Pancreas (tissue), 10 donors: ENCODE data around the gene TPM4. TPM values are rescaled to one million over a fixed set of nuclear protein-coding genes. Genes with fewer than 3 reads are reported as not detected.
"Not testable (repeated sequence)": the region's sequence is repeated elsewhere in the genome, so short reads cannot be mapped to it uniquely, and the experiment has no call there.

ENCODE experiments used
- ATAC-seq, 4 donors: fragments of 200-7000 bp; cut with Tn5 transposase; one replicate each; pipeline versions ENCODE4 v1.8.0 to v1.9.1; 2020; ENCODE audit warnings: mild to moderate bottlenecking in 4 of 4, moderate library complexity in 4 of 4
- DNase-seq, 6 donors: peaks; one replicate each; pipeline ENCODE4 v3.0.0-alpha.2; 2020
- FAIRE-seq: peaks from 2 replicates; lab custom pipeline; 2012; peaks lifted over from hg19 to GRCh38; lab: Jason Lieb, UNC
- H3K27ac ChIP-seq, 4 donors: fragments of 200-600 bp; sonication (generic); 1 replicate in 3 of 4; 2 replicates in 1 of 4; pipeline versions ENCODE4 v1.5.0 to v1.8.0; 2020
- H3K27me3 ChIP-seq, 4 donors: fragments of 200-600 bp; one replicate each; pipeline ENCODE4 v1.8.0; 2021
- H3K36me3 ChIP-seq, 3 donors: fragments of 200-600 bp; sonication (generic) in 1 of 3; one replicate each; pipeline versions ENCODE4 v1.5.0 to v1.8.0; 2020 to 2021
- H3K4me1 ChIP-seq, 3 donors: fragments of 200-600 bp; one replicate each; pipeline ENCODE4 v1.8.0; 2021
- H3K4me3 ChIP-seq, 4 donors: fragments of 200-600 bp; sonication (generic) in 2 of 4; one replicate each; pipeline versions ENCODE4 v1.5.0 to v1.8.0; 2020 to 2021
- H3K9me3 ChIP-seq, 4 donors: fragments of 200-600 bp; one replicate each; pipeline ENCODE4 v1.8.0; 2021
- WGBS, 2 donors: extraction: QIAGEN DNeasy Blood & Tissue Kit; methylation state at CpG; one replicate each; pipeline ENCODE4 v1.1.7; 2013; 5-methylcytosine and 5-hydroxymethylcytosine counted together
- intact Hi-C, 3 donors: fragments of 100-400 bp; cut with DNase I; formaldehyde crosslinking; loops; one replicate each; pipeline versions ENCODE4 v1.11.1 to v1.14.2; 2022
- polyA plus RNA-seq, 2 donors: library from polyadenylated mRNA; stranded (reverse); fragments of 200-250 nt; gene quantifications; one replicate each; pipeline ENCODE4 v1.2.3, GENCODE V29; 2013
- total RNA-seq, 6 donors: library from RNA; stranded (reverse); fragmentation: NEBNext Ultra II Directional in 4 of 6; extraction: Animal tissue kit (Norgen Biotek cat#: 25700) in 4 of 6; gene quantifications; one replicate each; pipeline versions ENCODE4 v1.2.1 to v1.2.4, GENCODE V29; 2021 to 2023
- TF ChIP-seq, protein P1 (sequence below), 4 donors: fragments of 200-600 bp; sonication (generic) in 3 of 4; IDR thresholded peaks; one replicate each; pipeline versions ENCODE4 v1.5.0 to v1.8.0; 2021; ENCODE audit warnings: antibody characterized with exemption in 4 of 4
- donor health status: healthy with polysubstance abuse.
- donor health status: DM: no; HTN: no; CAD: no; lungs with moderate emphysema.
- donor health status: DM: no; HTN: no; CAD: no.
- donor health status: control.
- donor health status: control.
- donor health status: Bipolar disorder and iron deficiency.
- donor health status: DM: yes; HTN: yes; CAD: no.
- donor health status: DM: no; HTN: no; CAD: no.
- donor health status: DM: no; HTN: no; CAD: no.
- donor health status: DM: yes; HTN: yes; CAD: no.

TPM4 gene
- total and polyA plus RNA-seq, 8 donors = 36.8 to 161 (median 79.6) TPM

DNA sequence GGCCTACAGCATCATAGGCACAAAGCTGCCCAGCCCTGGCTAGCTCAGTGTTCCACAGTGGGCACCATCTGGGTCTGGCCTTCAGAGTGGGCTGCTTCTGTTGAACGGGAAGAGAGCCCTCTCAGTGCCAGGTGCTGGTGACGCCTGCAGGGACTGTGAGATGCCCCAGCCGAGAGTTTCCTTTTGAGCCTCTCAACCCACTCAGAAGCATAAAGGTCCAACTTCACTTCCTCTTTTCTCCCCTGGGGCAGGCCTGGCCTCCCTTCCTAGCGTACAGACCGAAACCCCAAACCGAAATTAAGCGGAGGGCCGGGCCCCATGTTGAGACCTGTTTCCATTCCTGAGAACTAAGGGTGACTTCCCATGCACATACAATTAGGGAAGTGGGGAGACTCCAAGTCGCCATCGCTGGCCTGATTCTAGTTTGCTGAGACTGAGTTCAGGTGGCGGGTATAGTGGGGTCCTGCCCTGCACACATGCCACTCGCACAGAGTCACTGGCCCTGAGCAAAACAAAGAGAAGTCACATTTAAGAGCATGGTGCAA is 42.3 kb downstream of the TPM4 start:
- ATAC-seq (peak in 3 of 4 donors; percentile 17 to 77 (median 61)), DNase-seq (peak in 2 of 6 donors; percentile 31 to 34), FAIRE-seq (no peak)
- Histone ChIP-seq H3K4me1 (peaks cover 0 to 6% (median 3%) of the 10 kb centered on the region in 3 donors), H3K36me3 (peaks cover 5 to 51% (median 18%) of the 10 kb centered on the region in 3 donors), H3K27me3 (no peaks in the 10 kb centered on the region), H3K4me3 (no peak overlapping the region), H3K9me3 (no peaks in the 10 kb centered on the region), H3K27ac (no peak overlapping the region)
- intact Hi-C loops = no loop called here
- 86 to 90% methylated on average over 12 of the region's 12 CpGs for WGBS, 2 donors
- TF ChIP-seq, protein P1, sequence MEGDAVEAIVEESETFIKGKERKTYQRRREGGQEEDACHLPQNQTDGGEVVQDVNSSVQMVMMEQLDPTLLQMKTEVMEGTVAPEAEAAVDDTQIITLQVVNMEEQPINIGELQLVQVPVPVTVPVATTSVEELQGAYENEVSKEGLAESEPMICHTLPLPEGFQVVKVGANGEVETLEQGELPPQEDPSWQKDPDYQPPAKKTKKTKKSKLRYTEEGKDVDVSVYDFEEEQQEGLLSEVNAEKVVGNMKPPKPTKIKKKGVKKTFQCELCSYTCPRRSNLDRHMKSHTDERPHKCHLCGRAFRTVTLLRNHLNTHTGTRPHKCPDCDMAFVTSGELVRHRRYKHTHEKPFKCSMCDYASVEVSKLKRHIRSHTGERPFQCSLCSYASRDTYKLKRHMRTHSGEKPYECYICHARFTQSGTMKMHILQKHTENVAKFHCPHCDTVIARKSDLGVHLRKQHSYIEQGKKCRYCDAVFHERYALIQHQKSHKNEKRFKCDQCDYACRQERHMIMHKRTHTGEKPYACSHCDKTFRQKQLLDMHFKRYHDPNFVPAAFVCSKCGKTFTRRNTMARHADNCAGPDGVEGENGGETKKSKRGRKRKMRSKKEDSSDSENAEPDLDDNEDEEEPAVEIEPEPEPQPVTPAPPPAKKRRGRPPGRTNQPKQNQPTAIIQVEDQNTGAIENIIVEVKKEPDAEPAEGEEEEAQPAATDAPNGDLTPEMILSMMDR (IDR thresholded peaks at IDR 0.05) = no peak

DNA sequence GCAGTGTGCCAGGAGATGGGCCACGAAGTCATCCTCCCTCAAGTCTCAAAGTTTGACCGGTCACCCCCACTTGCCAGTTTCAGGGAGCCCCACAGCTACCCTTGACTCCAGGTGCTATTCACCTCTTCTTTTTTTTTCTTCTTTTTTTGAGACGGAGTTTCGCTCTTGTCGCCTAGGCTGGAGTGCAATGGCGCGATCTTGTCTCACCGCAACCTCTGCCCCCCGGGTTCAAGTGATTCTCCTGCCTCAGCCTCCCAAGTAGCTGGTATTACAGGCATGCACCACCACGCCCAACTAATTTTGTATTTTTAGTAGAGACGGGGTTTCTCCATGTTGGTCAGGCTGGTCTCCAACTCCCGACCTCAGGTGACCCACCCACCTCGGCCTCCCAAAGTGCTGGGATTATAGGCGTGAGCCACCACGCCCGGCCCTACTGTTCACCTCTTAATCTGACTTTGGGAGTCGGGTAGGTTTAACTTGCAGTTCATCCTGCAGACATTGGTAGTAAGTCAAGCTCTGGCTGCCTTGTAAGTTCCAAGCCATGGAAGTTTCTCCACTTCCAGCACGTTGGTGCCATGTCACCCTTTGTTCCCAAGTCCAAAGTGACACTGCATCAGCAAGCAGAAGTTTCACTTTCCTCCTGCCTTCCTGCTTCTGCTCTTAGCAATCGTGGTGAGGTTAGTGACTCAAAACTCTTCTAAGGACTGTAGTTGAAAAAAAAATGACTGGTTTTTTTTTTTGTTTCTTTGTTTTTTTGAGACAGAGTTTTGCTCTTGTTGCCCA is 43.0 kb downstream of the TPM4 start:
- H3K36me3 ChIP-seq = peaks cover 5 to 58% (median 18%) of the 10 kb centered on the region in 3 donors
- intact Hi-C loops, H3K9me3 ChIP-seq, FAIRE-seq, H3K27me3 ChIP-seq, H3K4me3 ChIP-seq, H3K4me1 ChIP-seq, H3K27ac ChIP-seq: not testable (repeated sequence)
- ATAC-seq (peak in 2 of 4 donors; percentile 42 to 59), DNase-seq (peak in 1 of 6 donors; percentile 5)
- 88 to 89% methylated on average over 19 of the region's 19 CpGs for WGBS, 2 donors

DNA sequence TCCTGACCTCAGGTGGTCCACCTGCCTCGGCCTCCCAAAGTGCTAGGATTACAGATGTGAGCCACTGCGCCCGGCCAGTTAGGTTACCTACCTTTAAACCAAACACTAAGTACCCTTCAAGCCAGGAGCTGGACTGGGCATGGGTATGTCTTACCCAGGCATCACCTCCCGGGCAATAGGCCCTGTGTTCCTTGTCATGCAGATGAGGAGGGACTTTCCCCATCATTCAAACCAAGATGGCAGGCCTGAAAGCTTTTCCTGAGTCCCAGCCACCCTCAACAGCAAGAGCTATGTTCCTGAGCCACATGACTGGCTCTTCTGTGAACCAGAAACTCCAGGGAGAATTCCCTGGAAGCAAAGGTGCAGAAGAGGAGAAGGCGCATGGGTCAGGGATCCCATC is 44.8 kb downstream of the TPM4 start:
- Histone ChIP-seq H3K4me1 (no peaks in the 10 kb centered on the region), H3K27ac (no peak overlapping the region), H3K36me3 (peaks cover 5 to 70% (median 18%) of the 10 kb centered on the region in 3 donors), H3K4me3 (no peak overlapping the region), H3K27me3 (no peaks in the 10 kb centered on the region), H3K9me3 (no peaks in the 10 kb centered on the region)
- no peak for FAIRE-seq
- 72 to 93% methylated on average over 5 of the region's 5 CpGs for WGBS, 2 donors
- no peak for DNase-seq
- intact Hi-C loops = no loop called here
- no peak for ATAC-seq
- TF ChIP-seq, protein P1 (IDR thresholded peaks at IDR 0.05) = no peak

DNA sequence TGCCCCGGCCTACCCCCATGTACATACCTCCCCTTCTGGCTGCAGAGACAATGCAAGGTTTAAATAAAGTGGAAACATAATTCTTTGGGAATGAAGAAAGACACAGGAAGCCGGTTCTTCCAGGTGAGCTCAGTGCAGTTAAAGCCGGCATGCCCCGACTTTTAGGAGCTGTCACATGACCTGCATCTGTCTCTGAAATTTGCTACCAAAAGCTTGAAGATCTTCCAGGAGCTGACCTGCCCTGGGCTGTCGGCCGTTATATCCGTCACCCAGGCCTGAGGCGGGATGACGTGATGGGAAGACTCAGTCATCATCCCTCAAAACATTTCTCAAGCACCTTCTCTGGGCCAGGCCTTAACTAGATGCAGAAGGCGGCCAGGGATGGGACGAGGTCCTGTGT is 45.7 kb downstream of the TPM4 start:
- Histone ChIP-seq H3K4me3 (no peak overlapping the region), H3K9me3 (no peaks in the 10 kb centered on the region), H3K4me1 (no peaks in the 10 kb centered on the region), H3K27ac (no peak overlapping the region), H3K36me3 (peaks cover 5 to 78% (median 18%) of the 10 kb centered on the region in 3 donors), H3K27me3 (no peaks in the 10 kb centered on the region)
- TF ChIP-seq, protein P1 (IDR thresholded peaks at IDR 0.05) = no peak
- FAIRE-seq = no peak
- WGBS, 2 donors = 95 to 96% methylated on average over 11 of the region's 11 CpGs
- ATAC-seq = no peak
- no peak for DNase-seq
- intact Hi-C loops = no loop called here

DNA sequence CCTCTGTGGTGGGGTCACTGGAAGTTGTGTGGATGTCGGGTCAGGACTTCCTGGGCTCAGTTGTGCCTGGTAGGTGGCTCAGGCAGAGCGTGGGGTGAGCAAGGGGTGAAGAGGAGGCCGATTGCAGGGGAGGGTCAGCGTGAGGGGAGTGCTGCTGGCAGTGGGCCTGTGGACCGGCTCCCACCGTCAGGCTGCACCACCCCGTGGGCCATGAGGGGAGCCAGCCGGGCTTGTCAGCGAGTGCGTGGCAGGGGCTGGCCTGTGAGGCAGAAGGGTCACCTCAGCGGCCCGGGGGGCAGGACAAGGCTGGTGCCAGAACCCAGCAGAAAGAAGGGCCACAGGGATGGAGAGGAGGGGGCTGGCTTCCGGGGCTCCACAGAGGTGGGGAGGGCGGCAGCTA is 48.7 kb downstream of the TPM4 start:
- TF ChIP-seq, protein P1 (IDR thresholded peaks at IDR 0.05) = no peak
- ATAC-seq (no peak), DNase-seq (peak in 1 of 6 donors; percentile 76), FAIRE-seq (no peak)
- no peaks in the 10 kb centered on the region for H3K4me1 ChIP-seq
- H3K4me3 ChIP-seq = no peak overlapping the region
- 93 to 97% methylated on average over 14 of the region's 14 CpGs for WGBS, 2 donors
- no peak overlapping the region for H3K27ac ChIP-seq
- peaks cover 5 to 87% (median 27%) of the 10 kb centered on the region in 3 donors for H3K36me3 ChIP-seq
- intact Hi-C loops = no loop called here
- H3K27me3 ChIP-seq = no peaks in the 10 kb centered on the region
- H3K9me3 ChIP-seq = no peaks in the 10 kb centered on the region
